ENCODE measurements around the gene MACROH2A2.
"Not testable (repeated sequence)": the region's sequence is repeated elsewhere in the genome, so short reads cannot be mapped to it uniquely, and the experiment has no call there.

Gene MACROH2A2

GRCh38 chr10:70066190-70066589 is 13.5 kb downstream of the MACROH2A2 start:
- no peak for DNase-seq (ENCODE audit: low read depth in 3 of 3, low spot score in 1 of 3)

- no peak for DNase-seq (ENCODE audit: low read depth in 3 of 3, low spot score in 1 of 3)
Observed at GRCh38 chr10:70067586-70067985, 14.9 kb downstream of the MACROH2A2 start.

- DNase-seq (ENCODE audit: low read depth in 3 of 3, low spot score in 1 of 3): no peak
Observed at GRCh38 chr10:70068925-70069324, 16.3 kb downstream of the MACROH2A2 start.

GRCh38 chr10:70069346-70069745 is 16.7 kb downstream of the MACROH2A2 start:
- DNase-seq (ENCODE audit: low read depth in 3 of 3, low spot score in 1 of 3): no peak

GRCh38 chr10:70070834-70071233 is 18.2 kb downstream of the MACROH2A2 start:
- DNase-seq (ENCODE audit: low read depth in 3 of 3, low spot score in 1 of 3): no peak

GRCh38 chr10:70074165-70074564 is 21.5 kb downstream of the MACROH2A2 start:
- no peak for DNase-seq (ENCODE audit: low read depth in 3 of 3, low spot score in 1 of 3)

- DNase-seq (ENCODE audit: low read depth in 3 of 3, low spot score in 1 of 3): no peak
Observed at GRCh38 chr10:70074971-70075370, 22.3 kb downstream of the MACROH2A2 start.

GRCh38 chr10:70078329-70078728 is 25.7 kb downstream of the MACROH2A2 start:
- no peak for DNase-seq (ENCODE audit: low read depth in 3 of 3, low spot score in 1 of 3)

GRCh38 chr10:70078937-70079336 is 26.3 kb downstream of the MACROH2A2 start:
- no peak for DNase-seq (ENCODE audit: low read depth in 3 of 3, low spot score in 1 of 3)

- DNase-seq (ENCODE audit: low read depth in 3 of 3, low spot score in 1 of 3): not testable (repeated sequence)
Observed at GRCh38 chr10:70080789-70081188, 28.1 kb downstream of the MACROH2A2 start.

GRCh38 chr10:70084189-70084588 is 31.5 kb downstream of the MACROH2A2 start:
- DNase-seq (ENCODE audit: low read depth in 3 of 3, low spot score in 1 of 3): no peak

- no peak for DNase-seq (ENCODE audit: low read depth in 3 of 3, low spot score in 1 of 3)
Observed at GRCh38 chr10:70085975-70086613, 33.4 kb downstream of the MACROH2A2 start.

GRCh38 chr10:70087616-70088307 is 35.1 kb downstream of the MACROH2A2 start:
- no peak for DNase-seq (ENCODE audit: low read depth in 3 of 3, low spot score in 1 of 3)

GRCh38 chr10:70088308-70088698 is 35.7 kb downstream of the MACROH2A2 start:
- no peak for DNase-seq (ENCODE audit: low read depth in 3 of 3, low spot score in 1 of 3)

- no peak for DNase-seq (ENCODE audit: low read depth in 3 of 3, low spot score in 1 of 3)
Observed at GRCh38 chr10:70090013-70090412, 37.4 kb downstream of the MACROH2A2 start.

GRCh38 chr10:70090951-70091350 is 38.3 kb downstream of the MACROH2A2 start:
- no peak for DNase-seq (ENCODE audit: low read depth in 3 of 3, low spot score in 1 of 3)

- no peak for DNase-seq (ENCODE audit: low read depth in 3 of 3, low spot score in 1 of 3)
Observed at GRCh38 chr10:70092389-70092718, 39.7 kb downstream of the MACROH2A2 start.

- DNase-seq (ENCODE audit: low read depth in 3 of 3, low spot score in 1 of 3): peak in 1 of 3 donors; percentile 4
Observed at GRCh38 chr10:70093335-70093944, 40.8 kb downstream of the MACROH2A2 start.

GRCh38 chr10:70094250-70094649 is 41.6 kb downstream of the MACROH2A2 start:
- DNase-seq (ENCODE audit: low read depth in 3 of 3, low spot score in 1 of 3): no peak

GRCh38 chr10:70096016-70096704 is 43.5 kb downstream of the MACROH2A2 start:
- no peak for DNase-seq (ENCODE audit: low read depth in 3 of 3, low spot score in 1 of 3)

- DNase-seq (ENCODE audit: low read depth in 3 of 3, low spot score in 1 of 3): no peak
Observed at GRCh38 chr10:70096705-70097420, 44.2 kb downstream of the MACROH2A2 start.

Measured in stimulated activated CD4-positive, alpha-beta T cell treated with anti-CD3 and anti-CD28 coated beads, TNF-alpha, amount 100 ng/mL, for 1 hour (primary cell).